SK-N-SH (cell line): Measurements from ENCODE around the gene FBXO36. TPM values are rescaled to one million over a fixed set of nuclear protein-coding genes. Genes with fewer than 3 reads are reported as not detected.
"Not testable (repeated sequence)": the region's sequence is repeated elsewhere in the genome, so short reads cannot be mapped to it uniquely, and the experiment has no call there.

ENCODE experiments used
- CTCF ChIA-PET: fragments of 300-600, 350-600 bp; formaldehyde crosslinking; extraction: SDS; loops from one replicate; lab custom pipeline; 2021; lab: Yijun Ruan, JAX
- POLR2A ChIA-PET: fragments of 350-600 bp; sonication (Branson Sonifier 250); formaldehyde crosslinking; extraction: SDS; loops from one replicate; lab custom pipeline; 2020; ENCODE audit warnings: antibody characterized with exemption, inconsistent platforms; lab: Yijun Ruan, JAX
- DNase-seq: peaks from one replicate; pipeline ENCODE4 v3.0.0; 2012
- H2AFZ ChIP-seq: fragments of 200-600 bp; sonication (generic); 2 replicates; pipeline ENCODE4 v1.8.1; 2016; ENCODE audit warnings: antibody characterized with exemption, mild to moderate bottlenecking, low read depth
- H3F3A ChIP-seq: fragments of 200-600 bp; sonication (generic); replicated peaks from 2 replicates; pipeline ENCODE3; 2016; ENCODE audit warnings: antibody characterized with exemption, mild to moderate bottlenecking; ENCODE audit not compliant: insufficient read depth
- H3K27ac ChIP-seq, 2 experiments: fragments of 200-500 bp in 1 of 2; fragments of 200-600 bp in 1 of 2; sonication (Bioruptor generic) in 1 of 2; sonication (generic), shearing (Covaris generic) in 1 of 2; 2 replicates each; pipeline versions ENCODE4 v1.5.1 to v1.6.1; 2014 to 2016; ENCODE audit warnings: low read depth in 2 of 2, inconsistent platforms in 1 of 2, low read length in 1 of 2, mild to moderate bottlenecking in 1 of 2, mixed read lengths in 1 of 2
- H3K27me3 ChIP-seq: fragments of 200-600 bp; sonication (generic), shearing (Covaris generic); 2 replicates; pipeline ENCODE4 v1.6.1; 2016; ENCODE audit warnings: mixed run types; ENCODE audit not compliant: insufficient read depth
- H3K36me3 ChIP-seq, 2 experiments: fragments of 200-500 bp in 1 of 2; fragments of 200-600 bp in 1 of 2; sonication (Bioruptor generic) in 1 of 2; sonication (generic) in 1 of 2; replicated peaks in 1 of 2; 2 replicates each; pipeline versions ENCODE3 to v1.5.1; 2014 to 2016; ENCODE audit warnings: low read length in 1 of 2, mild to moderate bottlenecking in 1 of 2; ENCODE audit not compliant: insufficient read depth in 2 of 2, control insufficient read depth in 1 of 2
- H3K4me1 ChIP-seq, 2 experiments: fragments of 200-500 bp in 1 of 2; fragments of 200-600 bp in 1 of 2; sonication (Bioruptor generic) in 1 of 2; sonication (generic), shearing (Covaris generic) in 1 of 2; 2 replicates each; pipeline versions ENCODE4 v1.5.1 to v1.6.1; 2014 to 2016; ENCODE audit warnings: low read depth in 1 of 2, low read length in 1 of 2, mixed run types in 1 of 2; ENCODE audit not compliant: insufficient read depth in 2 of 2, control insufficient read depth in 1 of 2
- H3K4me2 ChIP-seq: fragments of 200-600 bp; sonication (generic), shearing (Covaris generic); 2 replicates; pipeline ENCODE4 v1.6.1; 2017; ENCODE audit warnings: mixed run types
- H3K4me3 ChIP-seq, 2 experiments: fragments of 200-500 bp in 1 of 2; fragments of 200-600 bp in 1 of 2; sonication (Bioruptor generic) in 1 of 2; sonication (generic), shearing (Covaris generic) in 1 of 2; 2 replicates each; pipeline versions ENCODE4 v1.5.1 to v1.8.1; 2014 to 2016; ENCODE audit warnings: low read depth in 2 of 2, inconsistent platforms in 1 of 2, low read length in 1 of 2, mild to moderate bottlenecking in 1 of 2, mixed read lengths in 1 of 2, moderate library complexity in 1 of 2
- H3K79me2 ChIP-seq: fragments of 200-600 bp; sonication (generic); 2 replicates; pipeline ENCODE4 v1.8.1; 2017; ENCODE audit warnings: mild to moderate bottlenecking; ENCODE audit not compliant: insufficient read depth
- H3K9ac ChIP-seq: fragments of 200-600 bp; sonication (generic); 2 replicates; pipeline ENCODE4 v1.6.1; 2017; ENCODE audit warnings: mixed run types
- H3K9me2 ChIP-seq: fragments of 200-600 bp; sonication (generic); 2 replicates; pipeline ENCODE4 v1.6.1; 2017; ENCODE audit warnings: mixed run types
- H3K9me3 ChIP-seq: fragments of 200-600 bp; sonication (generic); 2 replicates; pipeline ENCODE4 v1.6.1; 2017; ENCODE audit warnings: mixed run types, mild to moderate bottlenecking, moderate library complexity
- H4K20me1 ChIP-seq: fragments of 200-600 bp; sonication (generic); 2 replicates; pipeline ENCODE4 v1.6.1; 2017; ENCODE audit warnings: mild to moderate bottlenecking, mixed run types; ENCODE audit not compliant: insufficient read depth
- ELF1 ChIP-seq: IDR thresholded peaks from 2 replicates; pipeline ENCODE4 v1.4.0; 2012
- FOSL2 ChIP-seq: IDR thresholded peaks from 2 replicates; pipeline ENCODE4 v1.4.0; 2012; ENCODE audit warnings: low read depth, mild to moderate bottlenecking, moderate library complexity, borderline replicate concordance
- FOXJ3 ChIP-seq: sonication (generic); formaldehyde crosslinking; IDR thresholded peaks from 2 replicates; pipeline ENCODE4 v1.5.1; 2020; ENCODE audit warnings: mild to moderate bottlenecking, missing genetic modification reagents
- GABPA ChIP-seq: IDR thresholded peaks from 2 replicates; pipeline ENCODE4 v1.4.0; 2012; ENCODE audit warnings: low read depth, mild to moderate bottlenecking
- GATA2 ChIP-seq: sonication (generic); formaldehyde crosslinking; IDR thresholded peaks from 2 replicates; pipeline ENCODE4 v1.5.0; 2020; ENCODE audit warnings: mild to moderate bottlenecking, missing genetic modification reagents
- JUND ChIP-seq: IDR thresholded peaks from 2 replicates; pipeline ENCODE4 v1.4.0; 2012
- NFIC ChIP-seq: IDR thresholded peaks from 2 replicates; pipeline ENCODE4 v1.4.0; 2012; ENCODE audit warnings: borderline replicate concordance
- PBX3 ChIP-seq: IDR thresholded peaks from 2 replicates; pipeline ENCODE4; 2012
- POLR2AphosphoS5 ChIP-seq: IDR thresholded peaks from 2 replicates; pipeline ENCODE4 v1.6.1; 2012; ENCODE audit warnings: low read depth, low read length
- RAD21 ChIP-seq: IDR thresholded peaks from 2 replicates; pipeline ENCODE4 v1.6.1; 2012; ENCODE audit warnings: mild to moderate bottlenecking, low read length
- RCOR1 ChIP-seq: fragments of 150-350 bp; IDR thresholded peaks from 2 replicates; pipeline ENCODE4 v1.6.1; 2017; ENCODE audit warnings: antibody characterized with exemption, low read length
- REST ChIP-seq: IDR thresholded peaks from 2 replicates; pipeline ENCODE4 v1.6.1; 2012; ENCODE audit warnings: mild to moderate bottlenecking, low read depth, low read length, moderate library complexity
- RXRA ChIP-seq: IDR thresholded peaks from 2 replicates; pipeline ENCODE4 v1.4.0; 2012; ENCODE audit warnings: low read depth, mild to moderate bottlenecking, borderline replicate concordance
- SIN3A ChIP-seq: IDR thresholded peaks from 2 replicates; pipeline ENCODE4 v1.6.1; 2012; ENCODE audit warnings: low read depth, mild to moderate bottlenecking, low read length, moderate library complexity, borderline replicate concordance
- SMC3 ChIP-seq: IDR thresholded peaks from 2 replicates; pipeline ENCODE4 v1.6.1; 2012; ENCODE audit warnings: low read depth, low read length, improper control_type of control experiment
- TCF12 ChIP-seq: IDR thresholded peaks from 2 replicates; pipeline ENCODE4 v1.4.0; 2012
- TEAD4 ChIP-seq: IDR thresholded peaks from 2 replicates; pipeline ENCODE4 v1.4.0; 2012; ENCODE audit warnings: mild to moderate bottlenecking, borderline replicate concordance; ENCODE audit not compliant: insufficient read depth
- WGBS: methylation state at CpG from one replicate; pipeline ENCODE4 v1.1.6; 2017; ENCODE audit warnings: low lambda C conversion rate; 5-methylcytosine and 5-hydroxymethylcytosine counted together
- polyA plus RNA-seq, 3 experiments: library from polyadenylated mRNA; depleted of rRNA; stranded (reverse); fragments of >200 nt; gene quantifications; 2 replicates each; pipeline ENCODE4 v1.2.3, GENCODE V29; 2012

The FBXO36 gene
- polyA plus RNA-seq, 1 of the 3 experiments (the other 2 are of a cell fraction): 3.9 TPM

DNA sequence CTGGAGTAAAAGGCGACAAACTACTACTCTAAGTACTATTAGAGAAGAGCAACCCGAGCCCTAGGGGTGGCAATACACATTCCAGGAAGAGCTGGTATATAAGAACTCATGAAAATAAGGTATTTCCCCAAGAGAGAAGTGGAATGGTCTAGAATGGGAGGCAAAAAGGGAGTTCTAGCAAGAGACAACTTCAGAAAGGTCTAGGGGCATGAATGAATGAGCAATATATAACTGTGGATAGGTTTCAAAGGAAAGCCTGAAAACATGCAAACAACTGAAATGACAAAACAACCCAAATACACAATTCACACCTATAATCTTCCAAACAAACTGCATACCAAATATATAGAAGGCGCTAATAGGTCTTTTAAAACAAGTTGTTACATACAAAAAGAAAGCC is 22.7 kb upstream of the FBXO36 start:
- peaks cover 18% of the 10 kb centered on the region for H3F3A ChIP-seq
- H3K4me1 ChIP-seq: peaks cover 0 to 24% of the 10 kb centered on the region in 2 experiments; a peak in 1 of 4 replicates
- no peak overlapping the region for H3K4me2 ChIP-seq
- H3K27me3 ChIP-seq: no peaks in the 10 kb centered on the region
- peaks cover 98% of the 10 kb centered on the region for H4K20me1 ChIP-seq
- H3K9ac ChIP-seq: no peak overlapping the region
- peaks cover 98% of the 10 kb centered on the region for H3K79me2 ChIP-seq
- WGBS: 95% methylated on average over 3 of the region's 3 CpGs
- TF ChIP-seq GATA2 (CRISPR knock-in tag): no peak
- no peak for TF ChIP-seq POLR2AphosphoS5
- TF ChIP-seq FOXJ3 (CRISPR knock-in tag): no peak
- no peak overlapping the region for H2AFZ ChIP-seq
- ChIA-PET POLR2A (no interaction called here), CTCF (interaction anchor here (0.9 kb wide), 1 partner anchor 12 kb away, joined by 3 read pairs; no protein-coding TSS in a partner anchor)
- H3K9me2 ChIP-seq: no peaks in the 10 kb centered on the region
- DNase-seq: no peak
- H3K9me3 ChIP-seq: no peaks in the 10 kb centered on the region
- no peak overlapping the region for H3K27ac ChIP-seq
- H3K4me3 ChIP-seq: no peak overlapping the region
- H3K36me3 ChIP-seq: peaks cover 16 to 50% of the 10 kb centered on the region in 2 experiments

- Histone ChIP-seq H3K4me2 (no peak overlapping the region), H3K9ac (no peak overlapping the region), H3F3A (peaks cover 18% of the 10 kb centered on the region), H3K27me3 (no peaks in the 10 kb centered on the region), H3K36me3 (peaks cover 15 to 50% of the 10 kb centered on the region in 2 experiments), H3K4me1 (peaks cover 0 to 24% of the 10 kb centered on the region in 2 experiments; a peak in 1 of 4 replicates), H3K9me3 (no peaks in the 10 kb centered on the region), H3K9me2 (no peaks in the 10 kb centered on the region), H3K27ac (no peak overlapping the region), H3K4me3 (no peak overlapping the region), H2AFZ (no peak overlapping the region)
- 96% methylated on average over 3 of the region's 3 CpGs for WGBS
- no peak for DNase-seq
- TF ChIP-seq TEAD4 (no peak), POLR2AphosphoS5 (no peak), FOSL2 (no peak), NFIC (no peak), SMC3 (no peak), ELF1 (no peak), RAD21 (no peak), GABPA (no peak), TCF12 (no peak), SIN3A (no peak), JUND (no peak), RCOR1 (no peak), RXRA (no peak), FOXJ3 (CRISPR knock-in tag) (no peak), PBX3 (no peak), REST (no peak)
- TF ChIP-seq, all 33 proteins: peak for 0
- POLR2A ChIA-PET: no interaction called here
- Histone ChIP-seq H3K79me2 (peaks cover 98% of the 10 kb centered on the region), H4K20me1 (peaks cover 98% of the 10 kb centered on the region)
- CTCF ChIA-PET: interaction anchor here (1.3 kb wide), 1 partner anchor 11 kb away, joined by 4 read pairs; no protein-coding TSS in a partner anchor
Measured at GRCh38 chr2:229900012-229900411, 22.3 kb upstream of the FBXO36 start.

DNA sequence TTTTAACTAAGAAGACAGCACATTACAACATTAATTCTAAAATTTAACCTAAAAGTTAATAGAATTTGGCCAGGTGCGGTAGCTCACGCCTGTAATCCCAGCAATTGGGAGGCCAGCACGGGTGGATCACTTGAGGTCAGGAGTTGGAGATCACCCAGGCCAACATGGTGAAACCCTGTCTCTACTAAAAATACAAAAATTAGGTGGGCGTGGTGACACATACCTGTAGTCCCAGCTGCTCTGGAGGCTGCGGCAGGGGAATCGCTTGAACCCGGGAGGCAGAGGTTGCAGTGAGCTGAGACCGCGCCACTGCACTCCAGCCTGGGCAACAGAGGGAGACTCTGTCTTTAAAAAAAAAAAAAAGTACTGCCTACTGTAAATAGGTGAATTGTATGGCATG is 21.8 kb upstream of the FBXO36 start:
- H3K36me3 ChIP-seq: peaks cover 15 to 53% of the 10 kb centered on the region in 2 experiments
- peaks cover 98% of the 10 kb centered on the region for H4K20me1 ChIP-seq
- DNase-seq, H3K27me3 ChIP-seq, H3K9me2 ChIP-seq, H3K9me3 ChIP-seq, POLR2A ChIA-PET, H3K9ac ChIP-seq, H3K27ac ChIP-seq, H2AFZ ChIP-seq, H3K4me2 ChIP-seq, H3K4me3 ChIP-seq: not testable (repeated sequence)
- H3F3A ChIP-seq: peaks cover 18% of the 10 kb centered on the region
- H3K79me2 ChIP-seq: peaks cover 99% of the 10 kb centered on the region
- CTCF ChIA-PET: interaction anchor here (1.3 kb wide), 1 partner anchor 11 kb away, joined by 4 read pairs; no protein-coding TSS in a partner anchor
- 98% methylated on average over 9 of the region's 9 CpGs for WGBS
- peaks cover 0 to 24% of the 10 kb centered on the region in 2 experiments; a peak in 1 of 4 replicates for H3K4me1 ChIP-seq
